ENCODE data around the gene N4BP2L2. TPM values are rescaled to one million over a fixed set of nuclear protein-coding genes. Genes with fewer than 3 reads are reported as not detected.

Gene N4BP2L2
- total RNA-seq, 1 donor, result 183 TPM

- DNase-seq (ENCODE audit: insufficient read length, low spot score, missing footprints), result peak; percentile 2
- Histone ChIP-seq H2AFZ (ENCODE audit: low read length) (no peak overlapping the region), H4K20me1 (ENCODE audit: insufficient read depth, low read length) (no peaks in the 10 kb centered on the region), H3K27me3 (ENCODE audit: insufficient read depth, low read length) (no peaks in the 10 kb centered on the region), H3K36me3 (ENCODE audit: insufficient read depth, low read length) (no peaks in the 10 kb centered on the region), H3K4me2 (ENCODE audit: insufficient read depth, low read length) (no peak overlapping the region), H3K9me3 (ENCODE audit: low read depth, low read length) (no peaks in the 10 kb centered on the region), H3K79me2 (ENCODE audit: insufficient read depth, low read length) (no peaks in the 10 kb centered on the region), H3K4me3 (ENCODE audit: insufficient read depth, low read length) (no peak overlapping the region), H3K4me1 (ENCODE audit: insufficient read depth, low read length) (peaks cover 2% of the 10 kb centered on the region), H3K27ac (ENCODE audit: low read depth, low read length) (no peak overlapping the region)
- TF ChIP-seq, protein P1, sequence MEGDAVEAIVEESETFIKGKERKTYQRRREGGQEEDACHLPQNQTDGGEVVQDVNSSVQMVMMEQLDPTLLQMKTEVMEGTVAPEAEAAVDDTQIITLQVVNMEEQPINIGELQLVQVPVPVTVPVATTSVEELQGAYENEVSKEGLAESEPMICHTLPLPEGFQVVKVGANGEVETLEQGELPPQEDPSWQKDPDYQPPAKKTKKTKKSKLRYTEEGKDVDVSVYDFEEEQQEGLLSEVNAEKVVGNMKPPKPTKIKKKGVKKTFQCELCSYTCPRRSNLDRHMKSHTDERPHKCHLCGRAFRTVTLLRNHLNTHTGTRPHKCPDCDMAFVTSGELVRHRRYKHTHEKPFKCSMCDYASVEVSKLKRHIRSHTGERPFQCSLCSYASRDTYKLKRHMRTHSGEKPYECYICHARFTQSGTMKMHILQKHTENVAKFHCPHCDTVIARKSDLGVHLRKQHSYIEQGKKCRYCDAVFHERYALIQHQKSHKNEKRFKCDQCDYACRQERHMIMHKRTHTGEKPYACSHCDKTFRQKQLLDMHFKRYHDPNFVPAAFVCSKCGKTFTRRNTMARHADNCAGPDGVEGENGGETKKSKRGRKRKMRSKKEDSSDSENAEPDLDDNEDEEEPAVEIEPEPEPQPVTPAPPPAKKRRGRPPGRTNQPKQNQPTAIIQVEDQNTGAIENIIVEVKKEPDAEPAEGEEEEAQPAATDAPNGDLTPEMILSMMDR (IDR thresholded peaks at IDR 0.05; ENCODE audit: extremely low read depth, low read depth, low read length), result no peak
Observed at GRCh38 chr13:32497589-32497988, 41.0 kb downstream of the N4BP2L2 start.

DNA sequence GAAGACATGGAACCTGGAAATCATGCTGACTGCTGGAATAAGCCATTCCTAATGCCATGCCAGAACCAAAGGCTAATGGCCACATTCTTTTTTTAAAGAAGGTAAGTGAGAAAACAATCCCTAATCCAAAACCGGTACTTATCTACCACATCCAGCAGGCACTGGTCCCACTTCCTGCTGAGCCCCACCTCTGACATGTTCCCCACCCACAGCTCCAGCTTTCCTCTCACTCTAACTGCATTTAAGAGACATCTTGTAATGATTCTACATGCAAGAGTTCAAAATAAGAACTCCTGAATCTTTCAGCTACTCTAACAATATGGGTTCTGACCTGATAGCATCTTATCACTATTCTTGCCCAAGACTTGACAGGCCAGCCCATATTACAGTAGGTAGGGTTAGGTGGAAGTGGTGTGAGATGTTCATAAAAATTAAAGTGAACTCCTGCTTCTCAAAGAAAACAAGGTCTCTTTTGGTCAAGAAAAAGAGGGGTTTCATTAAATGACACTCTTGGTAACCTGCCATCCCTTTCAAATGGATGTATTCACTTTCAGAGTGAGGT, 41.9 kb downstream of the N4BP2L2 start:
- Histone ChIP-seq H3K9me3 (ENCODE audit: low read depth, low read length) (no peaks in the 10 kb centered on the region), H3K4me3 (ENCODE audit: insufficient read depth, low read length) (no peak overlapping the region)
- no peak for DNase-seq (ENCODE audit: insufficient read length, low spot score, missing footprints)

DNA sequence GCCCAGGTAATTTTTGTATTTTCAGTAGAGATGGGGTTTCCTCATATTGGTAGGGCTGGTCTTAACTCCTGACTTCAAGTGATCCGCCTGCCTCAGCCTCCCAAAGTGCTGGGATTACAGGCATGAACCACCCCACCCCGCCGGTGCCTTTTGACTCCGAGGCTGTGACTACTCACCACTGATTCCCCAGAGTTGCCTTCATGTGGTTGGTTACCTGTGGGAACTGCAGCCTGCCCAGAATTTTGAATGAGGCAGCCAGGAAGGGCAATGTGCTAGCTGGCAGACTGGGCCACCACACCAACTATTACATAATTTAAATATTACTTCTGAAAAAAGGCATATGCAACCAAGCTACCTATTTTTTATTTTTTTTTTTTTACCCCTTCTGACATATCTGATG, 42.8 kb downstream of the N4BP2L2 start:
- Histone ChIP-seq H3K36me3 (ENCODE audit: insufficient read depth, low read length) (no peaks in the 10 kb centered on the region), H3K27me3 (ENCODE audit: insufficient read depth, low read length) (no peaks in the 10 kb centered on the region)

More for the DNA sequence above, 41.9 kb downstream of the N4BP2L2 start:
- Histone ChIP-seq H2AFZ (ENCODE audit: low read length) (no peak overlapping the region), H4K20me1 (ENCODE audit: insufficient read depth, low read length) (no peaks in the 10 kb centered on the region), H3K79me2 (ENCODE audit: insufficient read depth, low read length) (no peaks in the 10 kb centered on the region), H3K27ac (ENCODE audit: low read depth, low read length) (no peak overlapping the region), H3K4me1 (ENCODE audit: insufficient read depth, low read length) (peaks cover 2% of the 10 kb centered on the region), H3K27me3 (ENCODE audit: insufficient read depth, low read length) (no peaks in the 10 kb centered on the region), H3K4me2 (ENCODE audit: insufficient read depth, low read length) (no peak overlapping the region), H3K36me3 (ENCODE audit: insufficient read depth, low read length) (no peaks in the 10 kb centered on the region)
- TF ChIP-seq, protein P1 (IDR thresholded peaks at IDR 0.05; ENCODE audit: extremely low read depth, low read depth, low read length), result no peak

GRCh38 chr13:32495429-32495828, 43.2 kb downstream of the N4BP2L2 start:
- no peaks in the 10 kb centered on the region for H3K27me3 ChIP-seq (ENCODE audit: insufficient read depth, low read length)
- H3K4me3 ChIP-seq (ENCODE audit: insufficient read depth, low read length), result no peak overlapping the region
- DNase-seq (ENCODE audit: insufficient read length, low spot score, missing footprints), result no peak
- H3K4me2 ChIP-seq (ENCODE audit: insufficient read depth, low read length), result no peak overlapping the region
- peaks cover 2% of the 10 kb centered on the region for H3K4me1 ChIP-seq (ENCODE audit: insufficient read depth, low read length)
- no peaks in the 10 kb centered on the region for H4K20me1 ChIP-seq (ENCODE audit: insufficient read depth, low read length)
- H2AFZ ChIP-seq (ENCODE audit: low read length), result no peak overlapping the region
- no peaks in the 10 kb centered on the region for H3K9me3 ChIP-seq (ENCODE audit: low read depth, low read length)
- H3K36me3 ChIP-seq (ENCODE audit: insufficient read depth, low read length), result no peaks in the 10 kb centered on the region
- TF ChIP-seq, protein P1 (IDR thresholded peaks at IDR 0.05; ENCODE audit: extremely low read depth, low read depth, low read length), result no peak
- H3K27ac ChIP-seq (ENCODE audit: low read depth, low read length), result no peak overlapping the region
- H3K79me2 ChIP-seq (ENCODE audit: insufficient read depth, low read length), result no peaks in the 10 kb centered on the region

More for the DNA sequence above, 42.8 kb downstream of the N4BP2L2 start:
- no peak overlapping the region for H3K4me2 ChIP-seq (ENCODE audit: insufficient read depth, low read length)
- TF ChIP-seq, protein P1 (IDR thresholded peaks at IDR 0.05; ENCODE audit: extremely low read depth, low read depth, low read length), result no peak
- H3K4me1 ChIP-seq (ENCODE audit: insufficient read depth, low read length), result peaks cover 2% of the 10 kb centered on the region
- H4K20me1 ChIP-seq (ENCODE audit: insufficient read depth, low read length), result no peaks in the 10 kb centered on the region
- no peaks in the 10 kb centered on the region for H3K79me2 ChIP-seq (ENCODE audit: insufficient read depth, low read length)
- DNase-seq (ENCODE audit: insufficient read length, low spot score, missing footprints), result no peak
- H3K9me3 ChIP-seq (ENCODE audit: low read depth, low read length), result no peaks in the 10 kb centered on the region
- no peak overlapping the region for H2AFZ ChIP-seq (ENCODE audit: low read length)
- H3K27ac ChIP-seq (ENCODE audit: low read depth, low read length), result no peak overlapping the region
- no peak overlapping the region for H3K4me3 ChIP-seq (ENCODE audit: insufficient read depth, low read length)
